ENCODE measurements around the gene CYTH1. TPM values are rescaled to one million over a fixed set of nuclear protein-coding genes. Genes with fewer than 3 reads are reported as not detected.

The CYTH1 gene
- total and polyA plus RNA-seq, 12 donors = 26.0 to 141 (median 46.2) TPM

DNA sequence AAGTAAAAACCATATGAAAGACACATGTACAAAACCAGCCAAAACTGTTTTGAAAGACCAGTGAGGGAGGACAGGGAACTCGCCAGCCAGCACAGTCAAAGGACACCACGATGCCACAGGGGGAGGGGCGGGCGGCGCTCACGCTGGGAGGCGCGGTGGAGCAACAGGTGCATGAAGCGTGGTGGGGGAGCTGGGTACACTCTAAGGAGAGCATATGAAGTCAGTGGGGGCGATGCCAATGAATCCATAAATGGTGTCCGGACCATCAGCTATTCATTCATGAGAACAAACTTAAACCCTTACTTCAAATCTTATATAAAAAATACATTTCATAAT, 103.9 kb downstream of the CYTH1 start:
- Histone ChIP-seq H3K9me3 (replicated peaks in 1 of 3) (no peaks in the 10 kb centered on the region), H3K36me3 (replicated peaks in 1 of 2) (peaks cover 0 to 58% of the 10 kb centered on the region in 2 donors), H3K27ac (peak overlapping the region in 3 of 5 donors; percentile 4 to 56 (median 54)), H3K4me3 (no peak overlapping the region), H3K27me3 (no peaks in the 10 kb centered on the region), H3K4me1 (replicated peaks in 1 of 2) (peaks cover 17 to 28% of the 10 kb centered on the region in 2 donors)
- peak in 1 of 7 donors; percentile 32 for DNase-seq
- intact Hi-C loops (cut with DNase I) = no loop called here
- WGBS, 4 donors = 86 to 90% (median 87%) methylated on average over 11 of the region's 11 CpGs
- TF ChIP-seq POLR2A (IDR thresholded peaks at IDR 0.05) (no peak), CTCF (IDR thresholded peaks at IDR 0.05) (no peak)

DNA sequence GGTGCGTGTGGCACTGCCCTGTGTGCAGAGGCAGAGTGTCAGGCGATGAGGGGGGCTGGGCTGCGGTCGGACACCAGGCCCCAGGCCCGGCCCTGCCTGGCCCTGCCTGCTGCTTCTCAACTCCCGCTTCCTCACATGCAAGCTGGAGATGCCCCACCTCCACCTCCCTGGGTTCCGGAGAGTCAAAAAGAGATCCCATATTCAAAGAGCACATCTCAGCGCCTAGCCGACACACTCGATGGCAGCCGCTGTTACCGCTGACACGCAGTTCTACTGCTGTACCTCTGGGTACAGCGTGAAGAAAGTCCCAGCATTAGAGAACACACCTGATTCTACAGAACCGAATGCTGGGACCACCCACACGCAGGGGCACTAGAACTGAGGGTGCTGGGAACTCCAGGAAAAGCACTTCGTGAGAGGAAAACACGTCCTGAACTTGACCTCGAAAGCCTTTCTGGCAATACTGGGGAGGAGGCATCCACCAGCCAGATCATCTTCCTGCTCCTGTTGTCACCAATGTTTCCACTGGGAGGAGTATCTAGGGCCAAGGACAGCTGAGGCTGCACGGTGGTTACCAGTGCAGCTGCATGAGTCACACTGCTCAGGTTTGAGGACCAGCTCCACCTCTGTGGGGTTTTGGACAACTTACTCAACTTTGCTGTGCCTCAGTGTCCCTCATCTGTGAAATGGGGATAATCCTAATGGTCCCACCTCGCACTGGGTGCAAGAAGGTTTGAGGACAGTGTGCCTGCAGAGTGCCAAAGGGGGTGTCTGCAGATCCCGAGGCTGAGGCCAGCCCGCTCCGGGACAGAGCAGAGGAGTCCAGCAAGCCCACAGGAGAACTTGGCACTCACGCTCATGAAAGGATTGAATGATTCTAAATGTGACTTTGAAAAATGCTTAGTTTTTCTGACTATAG, 104.5 kb downstream of the CYTH1 start:
- Histone ChIP-seq H3K27ac (peak overlapping the region in 4 of 5 donors; percentile 17 to 56 (median 48)), H3K27me3 (no peaks in the 10 kb centered on the region), H3K4me3 (no peak overlapping the region), H3K36me3 (replicated peaks in 1 of 2) (peaks cover 0 to 59% of the 10 kb centered on the region in 2 donors), H3K4me1 (replicated peaks in 1 of 2) (peaks cover 17 to 28% of the 10 kb centered on the region in 2 donors), H3K9me3 (replicated peaks in 1 of 3) (no peaks in the 10 kb centered on the region)
- intact Hi-C loops (cut with DNase I) = no loop called here
- peak; percentile 69 to 93 (median 91) for DNase-seq
- peak in 1 of 2 donors; percentile 32 for TF ChIP-seq POLR2A (IDR thresholded peaks at IDR 0.05)
- no peak for TF ChIP-seq CTCF (IDR thresholded peaks at IDR 0.05)
- 68 to 84% (median 78%) methylated on average over 15 to 25 of the region's 25 CpGs for WGBS, 4 donors

- intact Hi-C loops (cut with DNase I) = no loop called here
- no peak overlapping the region for H3K4me3 ChIP-seq
- H3K4me1 ChIP-seq (replicated peaks in 1 of 2) = peaks cover 16 to 23% of the 10 kb centered on the region in 2 donors
- H3K27me3 ChIP-seq = no peaks in the 10 kb centered on the region
- H3K36me3 ChIP-seq (replicated peaks in 1 of 2) = peaks cover 0 to 59% of the 10 kb centered on the region in 2 donors
- no peak for TF ChIP-seq CTCF (IDR thresholded peaks at IDR 0.05)
- no peak for TF ChIP-seq POLR2A (IDR thresholded peaks at IDR 0.05)
- WGBS, 4 donors = 96 to 97% (median 96%) methylated on average over 15 to 26 of the region's 26 CpGs
- DNase-seq = peak in 1 of 7 donors; percentile 14
- no peaks in the 10 kb centered on the region for H3K9me3 ChIP-seq (replicated peaks in 1 of 3)
- H3K27ac ChIP-seq = peak overlapping the region in 3 of 5 donors; percentile 43 to 56 (median 44)
These were observed 105.4 kb downstream of the CYTH1 start for GRCh38 chr17:78676412-78677302.

DNA sequence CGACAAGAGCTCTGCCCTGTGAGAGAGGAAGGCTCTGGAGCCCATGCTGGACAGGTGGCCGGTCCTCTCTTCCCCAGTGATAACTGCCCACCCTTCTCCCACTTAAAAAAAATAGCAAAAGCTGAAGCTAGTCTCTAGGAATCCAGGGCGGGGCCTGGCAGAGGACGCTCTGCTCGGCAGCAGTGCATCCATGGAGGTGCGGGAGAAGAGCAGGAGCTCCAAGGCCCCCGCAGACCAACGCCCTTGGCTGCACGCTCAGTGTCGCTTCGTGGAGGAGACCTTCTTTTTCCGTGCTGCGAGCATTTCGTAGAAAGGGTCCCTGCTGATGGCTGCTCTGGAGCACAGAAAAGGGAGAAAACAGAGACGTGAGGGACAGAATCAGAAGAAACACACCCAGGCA, 106.2 kb downstream of the CYTH1 start:
- Histone ChIP-seq H3K4me1 (replicated peaks in 1 of 2) (peaks cover 10 to 16% of the 10 kb centered on the region in 2 donors), H3K4me3 (no peak overlapping the region), H3K27ac (no peak overlapping the region), H3K36me3 (replicated peaks in 1 of 2) (peaks cover 0 to 59% of the 10 kb centered on the region in 2 donors), H3K27me3 (no peaks in the 10 kb centered on the region), H3K9me3 (replicated peaks in 1 of 3) (no peaks in the 10 kb centered on the region)
- WGBS, 4 donors = 72 to 94% (median 89%) methylated on average over 5 to 15 of the region's 15 CpGs
- TF ChIP-seq CTCF (IDR thresholded peaks at IDR 0.05) (no peak), POLR2A (IDR thresholded peaks at IDR 0.05) (no peak)
- intact Hi-C loops (cut with DNase I) = no loop called here
- DNase-seq = no peak

Measured in adrenal gland (tissue), 12 donors.